Left hindlimb (tissue), 1 donor: Measurements from ENCODE around the gene GINM1.

Experiments
- DNase-seq: peaks from one replicate; pipeline ENCODE4 v3.0.0-alpha.2; 2018

GINM1 gene

DNA sequence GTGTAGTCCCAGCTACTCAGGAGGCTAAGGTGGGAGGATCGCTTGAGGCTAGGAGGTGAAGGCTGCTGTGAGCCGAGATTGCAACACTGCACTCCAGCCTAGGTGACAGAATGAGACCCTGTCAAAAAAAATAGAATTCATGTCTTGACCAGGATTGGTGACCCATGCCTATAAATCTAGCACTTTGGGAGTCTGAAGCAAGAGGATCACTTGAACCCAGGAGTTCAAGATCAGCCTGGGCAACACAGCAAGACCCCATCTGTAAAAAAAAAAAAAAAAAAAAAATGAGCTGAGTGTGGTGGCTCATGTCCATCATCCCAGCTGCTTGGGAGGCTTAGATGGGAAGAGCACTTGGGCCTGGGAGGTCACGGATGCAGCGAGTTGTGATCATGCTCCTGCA, 34.3 kb downstream of the GINM1 start:
- no peak for DNase-seq

DNA sequence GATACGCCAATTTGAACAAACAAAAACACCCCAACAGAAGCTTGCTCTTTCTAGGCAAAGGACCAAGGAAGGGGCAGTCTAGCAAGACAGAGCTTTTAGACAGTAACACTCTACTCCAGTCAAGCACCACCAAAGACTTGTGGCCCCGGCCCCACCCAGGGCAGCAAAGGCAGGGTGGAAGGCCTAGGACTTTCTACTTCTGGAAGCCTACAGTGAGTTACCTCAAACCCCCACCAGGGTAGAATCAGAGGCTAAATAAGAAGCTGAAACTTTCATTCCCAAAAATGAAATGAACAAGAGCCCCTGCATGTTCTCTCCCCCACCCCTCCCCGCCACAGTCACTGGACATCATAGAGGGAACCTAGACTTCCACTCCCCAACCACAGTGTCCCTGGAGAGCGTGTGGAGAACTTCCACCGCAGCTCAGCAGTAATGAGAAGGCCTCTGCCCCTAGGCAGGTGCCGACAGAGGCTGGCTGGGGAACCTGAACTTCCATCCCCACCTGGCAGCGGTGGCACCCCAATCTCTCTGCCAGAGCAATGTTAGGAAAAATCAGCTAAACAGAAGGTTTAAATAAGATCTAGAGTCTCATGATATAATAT, 42.3 kb downstream of the GINM1 start:
- DNase-seq, result no peak

DNA sequence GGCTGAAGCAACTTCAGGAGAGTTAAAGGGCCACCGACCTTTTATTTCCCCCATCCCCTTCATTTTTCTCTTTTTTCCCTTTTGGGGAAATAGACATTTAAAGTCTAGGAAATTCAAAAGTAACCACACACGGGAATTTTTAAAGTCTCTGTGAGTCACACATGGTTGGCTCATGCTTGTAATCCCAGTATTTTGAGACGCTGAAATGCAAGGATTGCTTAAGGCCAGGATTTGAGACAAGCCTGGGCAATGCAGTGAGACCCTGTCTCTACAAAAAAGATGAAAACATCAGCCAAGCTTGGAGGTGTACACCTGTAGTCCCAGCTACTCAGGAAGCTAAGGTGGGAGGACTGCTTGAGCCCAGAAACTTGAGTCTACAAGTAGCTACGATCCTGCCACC, 48.2 kb downstream of the GINM1 start:
- no peak for DNase-seq

DNA sequence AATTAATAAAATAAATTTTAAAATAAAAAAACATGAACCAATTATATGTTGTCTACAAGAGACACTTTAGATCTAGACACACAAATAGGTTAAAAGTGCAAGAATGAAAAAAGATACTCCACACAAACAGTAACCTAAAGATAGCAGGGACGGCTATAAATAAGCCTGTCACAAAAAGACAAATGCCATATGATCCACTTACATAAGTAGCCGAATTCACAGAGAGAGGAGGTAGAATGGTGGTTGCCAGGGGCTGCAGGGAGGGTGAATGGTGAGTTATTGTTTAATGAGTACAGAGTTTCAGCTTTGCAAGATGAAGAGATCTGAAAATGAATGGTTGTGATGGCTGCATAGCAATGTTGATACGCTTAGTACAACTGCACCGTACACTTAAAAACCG, 49.6 kb downstream of the GINM1 start:
- no peak for DNase-seq

DNA sequence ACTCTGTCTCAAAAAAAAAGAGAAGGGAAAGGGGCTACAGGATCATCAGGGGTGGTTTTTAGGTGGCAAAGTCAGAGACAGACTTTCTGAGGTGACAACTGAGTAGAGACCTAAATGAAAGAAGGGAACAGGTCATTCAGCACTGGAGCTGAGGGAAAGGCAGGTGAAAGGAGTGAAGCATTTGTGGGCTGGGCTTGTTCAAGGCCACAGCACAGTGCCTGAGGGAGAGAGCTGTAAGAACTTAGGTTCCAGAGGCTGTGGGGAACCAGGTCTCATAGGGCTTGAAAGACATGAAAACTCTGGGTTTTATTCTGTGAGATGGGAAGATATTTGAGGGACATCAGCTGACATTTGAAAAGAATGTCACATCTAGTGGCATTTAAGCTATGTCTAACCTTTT, 61.5 kb downstream of the GINM1 start:
- DNase-seq, result no peak

DNA sequence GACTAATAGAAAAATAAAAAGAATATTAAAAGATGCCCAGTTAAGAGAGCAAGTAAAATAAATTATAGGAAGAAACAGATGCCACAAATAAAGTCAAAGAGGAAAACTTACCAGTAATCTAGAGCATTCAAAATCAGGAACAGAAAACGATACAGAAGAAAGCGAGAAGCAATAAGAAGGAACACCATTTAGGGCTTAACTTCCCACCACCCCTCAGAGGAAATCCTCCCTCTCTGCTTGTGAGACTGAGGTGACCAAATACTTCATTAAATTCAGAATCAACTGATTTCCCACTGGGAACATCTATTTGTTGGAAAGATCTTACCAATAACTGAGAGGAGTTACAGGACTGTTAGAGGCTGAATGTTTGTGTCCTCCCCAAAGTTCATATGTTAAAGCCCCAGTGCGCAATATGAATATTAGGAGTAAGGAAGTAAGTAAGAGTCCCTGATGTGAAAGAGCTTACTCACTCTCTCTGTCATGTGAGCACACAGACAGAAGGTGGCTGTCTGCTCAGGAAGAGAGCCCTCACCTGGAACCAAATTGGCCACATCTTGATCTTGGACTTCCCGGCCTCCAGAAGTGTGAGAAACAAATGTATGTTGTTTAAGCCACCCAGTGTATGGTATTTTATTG, 62.8 kb downstream of the GINM1 start:
- no peak for DNase-seq

DNA sequence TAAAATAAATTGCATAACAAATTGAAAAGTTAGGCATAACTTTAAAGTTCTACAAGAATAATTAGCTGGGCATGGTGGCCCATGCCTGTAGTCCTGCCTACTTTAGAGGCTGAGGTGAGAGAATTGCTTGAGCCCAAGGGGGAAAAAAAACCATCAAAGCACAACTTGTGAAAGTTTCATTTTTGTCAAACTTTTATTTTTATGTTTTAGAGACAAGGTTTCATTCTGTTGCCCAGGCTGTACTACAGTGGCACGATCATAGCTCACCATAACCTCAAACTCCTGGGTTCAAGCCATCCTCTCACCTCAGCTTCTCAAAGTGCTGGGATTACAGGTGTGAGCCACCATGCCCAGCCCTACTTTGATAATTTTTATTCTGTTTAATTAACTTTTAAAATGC, 68.1 kb downstream of the GINM1 start:
- no peak for DNase-seq

DNA sequence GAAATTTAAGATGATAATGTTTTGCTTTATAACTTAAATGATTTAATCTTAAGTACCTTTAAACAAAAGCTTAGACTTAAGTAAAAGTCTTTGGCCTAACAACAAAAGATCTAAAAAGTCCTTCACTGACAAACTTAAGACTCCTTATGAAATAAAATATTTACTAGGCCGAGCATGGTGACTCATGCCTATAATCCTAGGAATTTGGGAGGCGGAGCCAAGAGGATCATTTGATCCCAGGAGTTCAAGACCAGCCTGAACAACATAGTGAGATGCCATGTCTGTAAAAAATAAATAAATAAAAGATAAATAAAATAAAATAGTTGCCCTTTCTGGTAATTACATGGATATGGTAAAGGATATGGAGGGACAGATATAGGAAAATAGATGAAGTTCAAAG, 69.9 kb downstream of the GINM1 start:
- DNase-seq, result no peak
